IMR-90 (cell line): ENCODE data around the gene INHBC. TPM values are rescaled to one million over a fixed set of nuclear protein-coding genes. Genes with fewer than 3 reads are reported as not detected.

Source experiments
- ATAC-seq: fragments of 200-7000 bp; cut with Tn5 transposase; 2 replicates; pipeline ENCODE4 v1.9.1; 2020; ENCODE audit warnings: low read depth, mild to moderate bottlenecking, moderate library complexity
- BruUV-seq: library from RNA; stranded (reverse); fragments of 400-500 nt; replicated peaks from 2 replicates; lab custom pipeline; 2021; lab: Mats Ljungman, UMichigan
- CTCF ChIA-PET: fragments of 300-600 bp; formaldehyde crosslinking; extraction: SDS; loops from one replicate; lab custom pipeline; 2021; ENCODE audit warnings: antibody characterized with exemption; lab: Yijun Ruan, JAX
- POLR2A ChIA-PET: fragments of 300-600 bp; sonication (Branson Sonifier 250); formaldehyde crosslinking; loops from one replicate; lab custom pipeline; 2022; ENCODE audit warnings: antibody characterized with exemption; ENCODE audit not compliant: unreplicated experiment; lab: Charles Lee
- DNase-seq: peaks from one replicate; pipeline ENCODE4 v3.0.0; 2013
- H2AFZ ChIP-seq: replicated peaks from 2 replicates; pipeline ENCODE3; 2013; ENCODE audit warnings: low read length, mild to moderate bottlenecking; ENCODE audit not compliant: poor library complexity
- H2AK5ac ChIP-seq: 2 replicates; pipeline ENCODE4 v1.6.1; 2013; ENCODE audit warnings: low read depth, low read length, inconsistent platforms
- H2AK9ac ChIP-seq: replicated peaks from 2 replicates; pipeline ENCODE3; 2013; ENCODE audit warnings: mild to moderate bottlenecking, low read depth, low read length, moderate library complexity; ENCODE audit not compliant: poor library complexity
- H2BK120ac ChIP-seq: 2 replicates; pipeline ENCODE4 v1.6.1; 2013; ENCODE audit warnings: low read depth, low read length, inconsistent platforms
- H2BK15ac ChIP-seq: 3 replicates; pipeline ENCODE4 v1.6.1; 2013; ENCODE audit warnings: low read depth, low read length, inconsistent platforms
- H2BK20ac ChIP-seq: 2 replicates; pipeline ENCODE4 v1.6.1; 2013; ENCODE audit warnings: low read depth, mild to moderate bottlenecking, inconsistent platforms, low read length, moderate library complexity
- H2BK5ac ChIP-seq: 2 replicates; pipeline ENCODE4 v1.6.1; 2013; ENCODE audit warnings: mild to moderate bottlenecking, low read depth, low read length, inconsistent platforms; ENCODE audit not compliant: poor library complexity, severe bottlenecking
- H3K14ac ChIP-seq: replicated peaks from 2 replicates; pipeline ENCODE4 v1.6.1; 2013; ENCODE audit warnings: low read depth, low read length, inconsistent platforms
- H3K18ac ChIP-seq: 2 replicates; pipeline ENCODE4 v1.6.1; 2013; ENCODE audit warnings: low read depth, low read length, control low read depth
- H3K23ac ChIP-seq: 2 replicates; pipeline ENCODE4 v1.6.1; 2013; ENCODE audit warnings: low read depth, low read length, inconsistent platforms
- H3K27ac ChIP-seq: 2 replicates; pipeline ENCODE4 v1.5.1; 2013; ENCODE audit warnings: mild to moderate bottlenecking, control low read depth, low read length; ENCODE audit not compliant: insufficient read depth
- H3K27me3 ChIP-seq: 2 replicates; pipeline ENCODE4 v1.6.1; 2013; ENCODE audit warnings: low read length; ENCODE audit not compliant: control insufficient read depth, insufficient read depth
- H3K36me3 ChIP-seq: 2 replicates; pipeline ENCODE4 v1.6.1; 2013; ENCODE audit warnings: low read length, mixed read lengths; ENCODE audit not compliant: control insufficient read depth, insufficient read depth
- H3K4ac ChIP-seq: 2 replicates; pipeline ENCODE4 v1.6.1; 2013; ENCODE audit warnings: low read depth, low read length, inconsistent platforms
- H3K4me1 ChIP-seq: 2 replicates; pipeline ENCODE4 v1.6.1; 2013; ENCODE audit warnings: low read length, mixed read lengths; ENCODE audit not compliant: control insufficient read depth, insufficient read depth
- H3K4me2 ChIP-seq: 2 replicates; pipeline ENCODE4 v1.6.1; 2013; ENCODE audit warnings: low read depth, mild to moderate bottlenecking, control low read depth, low read length, moderate library complexity
- H3K4me3 ChIP-seq: 2 replicates; pipeline ENCODE4 v1.5.1; 2013; ENCODE audit warnings: low read depth, mild to moderate bottlenecking, control low read depth, low read length, moderate library complexity; ENCODE audit not compliant: insufficient read depth
- H3K56ac ChIP-seq: 2 replicates; pipeline ENCODE4 v1.6.1; 2013; ENCODE audit warnings: low read length, inconsistent platforms; ENCODE audit not compliant: insufficient read depth; ENCODE audit errors: extremely low read depth
- H3K79me1 ChIP-seq, 2 experiments: 2 replicates each; pipeline ENCODE4 v1.6.1; 2013; ENCODE audit warnings: low read length in 2 of 2, inconsistent platforms in 1 of 2, low read depth in 1 of 2
- H3K9ac ChIP-seq: 2 replicates; pipeline ENCODE4 v1.6.1; 2013; ENCODE audit warnings: low read depth, low read length, control low read depth
- H3K9me1 ChIP-seq: 2 replicates; pipeline ENCODE4 v1.6.1; 2013; ENCODE audit warnings: low read length, inconsistent platforms; ENCODE audit not compliant: insufficient read depth
- H3K9me3 ChIP-seq: 2 replicates; pipeline ENCODE4 v1.6.1; 2013; ENCODE audit warnings: low read length; ENCODE audit not compliant: control insufficient read depth, insufficient read depth
- H4K20me1 ChIP-seq: 2 replicates; pipeline ENCODE4 v1.6.1; 2013; ENCODE audit warnings: low read length, inconsistent platforms; ENCODE audit not compliant: insufficient read depth
- H4K5ac ChIP-seq: 2 replicates; pipeline ENCODE4 v1.6.1; 2013; ENCODE audit warnings: mild to moderate bottlenecking, low read depth, low read length, control low read depth
- H4K8ac ChIP-seq, 2 experiments: 2 replicates each; pipeline ENCODE4 v1.6.1; 2013; ENCODE audit warnings: low read depth in 2 of 2, low read length in 2 of 2, control low read depth in 1 of 2, inconsistent platforms in 1 of 2
- H4K91ac ChIP-seq: 2 replicates; pipeline ENCODE4 v1.6.1; 2013; ENCODE audit warnings: low read depth, low read length, inconsistent platforms; ENCODE audit not compliant: insufficient read depth
- CEBPB ChIP-seq: IDR thresholded peaks from 2 replicates; pipeline ENCODE4 v1.6.1; 2012; ENCODE audit warnings: low read depth, low read length, improper control_type of control experiment
- CHD1 ChIP-seq: IDR thresholded peaks from 2 replicates; pipeline ENCODE4 v1.6.1; 2012; ENCODE audit warnings: low read depth, low read length, improper control_type of control experiment
- MXI1 ChIP-seq: IDR thresholded peaks from 2 replicates; pipeline ENCODE4 v1.6.1; 2012; ENCODE audit warnings: low read depth, mild to moderate bottlenecking, low read length, moderate library complexity, borderline replicate concordance
- NFE2L2 ChIP-seq: fragments of 150-350 bp; IDR thresholded peaks from 2 replicates; pipeline ENCODE4 v1.6.1; 2016; ENCODE audit warnings: low read depth, mild to moderate bottlenecking, low read length
- POLR2A ChIP-seq: IDR thresholded peaks from 2 replicates; pipeline ENCODE4 v1.6.1; 2012; ENCODE audit warnings: mild to moderate bottlenecking, low read depth, low read length
- RCOR1 ChIP-seq: IDR thresholded peaks from 2 replicates; pipeline ENCODE4 v1.6.1; 2012; ENCODE audit warnings: mild to moderate bottlenecking, low read length, improper control_type of control experiment; ENCODE audit not compliant: insufficient replicate concordance
- USF2 ChIP-seq: fragments of 150-350 bp; IDR thresholded peaks from 2 replicates; pipeline ENCODE4 v1.6.1; 2017; ENCODE audit warnings: mild to moderate bottlenecking, antibody characterized with exemption, low read length, low read depth
- WGBS, 2 experiments: methylation state at CpG; one replicate each; pipeline versions ENCODE4 v1.1.5 to v1.1.7; 2013; ENCODE audit warnings: missing lambda C conversion rate in 2 of 2; ENCODE audit not compliant: insufficient read length in 1 of 2; ENCODE audit errors: extremely low coverage in 2 of 2; 5-methylcytosine and 5-hydroxymethylcytosine counted together
- dilution Hi-C: fragments of 300-500 bp; cut with HindIII; formaldehyde crosslinking; loops from one replicate; pipeline ENCODE4 v1.14.3; 2018; ENCODE audit warnings: low sequenced_read_pairs; ENCODE audit not compliant: unreplicated experiment
- in situ Hi-C: fragments of 300-500 bp; cut with MboI; formaldehyde crosslinking; loops from 3 replicates; pipeline ENCODE4 v1.14.3; 2019; ENCODE audit warnings: low sequenced_read_pairs, inconsistent platforms, mixed read lengths
- intact Hi-C: fragments of 100-400 bp; cut with micrococcal nuclease; formaldehyde crosslinking; loops from 2 replicates; pipeline ENCODE4 v1.10.0; 2022
- polyA plus RNA-seq, 3 experiments: library from polyadenylated mRNA; depleted of rRNA; stranded (reverse); fragments of >200 nt; gene quantifications; 2 replicates each; pipeline ENCODE4 v1.2.3, GENCODE V29; 2012; ENCODE audit warnings: low replicate concordance in 1 of 3
- total RNA-seq: library from RNA; depleted of rRNA; stranded (reverse); fragments of >200 nt; gene quantifications from 2 replicates; pipeline ENCODE4 v1.2.3, GENCODE V29; 2012
- TF ChIP-seq, protein P1 (sequence below): fragments of 150-350 bp; IDR thresholded peaks from 2 replicates; pipeline ENCODE4 v1.6.1; 2016; ENCODE audit warnings: low read depth, mild to moderate bottlenecking, low read length, moderate library complexity, borderline replicate concordance

Gene INHBC
- total and polyA plus RNA-seq, 2 of the 4 experiments (the other 2 are of a cell fraction): 0.09 TPM; not detected in 1

- TF ChIP-seq POLR2A: no peak
These were observed 45.6 kb upstream of the INHBC start (continued) for GRCh38 chr12:57389033-57389432.

GRCh38 chr12:57390174-57390573 lies 44.4 kb upstream of the INHBC start:
- peak overlapping the region; percentile 79 for H2BK120ac ChIP-seq
- TF ChIP-seq, protein P1, sequence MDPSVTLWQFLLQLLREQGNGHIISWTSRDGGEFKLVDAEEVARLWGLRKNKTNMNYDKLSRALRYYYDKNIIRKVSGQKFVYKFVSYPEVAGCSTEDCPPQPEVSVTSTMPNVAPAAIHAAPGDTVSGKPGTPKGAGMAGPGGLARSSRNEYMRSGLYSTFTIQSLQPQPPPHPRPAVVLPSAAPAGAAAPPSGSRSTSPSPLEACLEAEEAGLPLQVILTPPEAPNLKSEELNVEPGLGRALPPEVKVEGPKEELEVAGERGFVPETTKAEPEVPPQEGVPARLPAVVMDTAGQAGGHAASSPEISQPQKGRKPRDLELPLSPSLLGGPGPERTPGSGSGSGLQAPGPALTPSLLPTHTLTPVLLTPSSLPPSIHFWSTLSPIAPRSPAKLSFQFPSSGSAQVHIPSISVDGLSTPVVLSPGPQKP: no peak
- TF ChIP-seq POLR2A: no peak
- no peak for TF ChIP-seq NFE2L2
- no peak for TF ChIP-seq USF2
- no peak for TF ChIP-seq CHD1
- no peak for TF ChIP-seq MXI1
- no peak for TF ChIP-seq CEBPB
- TF ChIP-seq RCOR1: no peak
- intact Hi-C loops: no loop called here
- H3K27ac ChIP-seq: peak overlapping the region; percentile 4; the same call in 1 of the 2 replicates
- H3K4me3 ChIP-seq: no peak overlapping the region
- no peak overlapping the region for H3K4me2 ChIP-seq
- peaks cover 8% of the 10 kb centered on the region; the same call in 1 of the 2 replicates for H3K4me1 ChIP-seq
- H3K14ac ChIP-seq: peak overlapping the region; percentile 84
- H3K9me1 ChIP-seq: peaks cover 10% of the 10 kb centered on the region
- peak overlapping the region; percentile 87 for H2AK9ac ChIP-seq
- H2AK5ac ChIP-seq: peak overlapping the region; percentile 76
- peaks cover 10% of the 10 kb centered on the region for H3K36me3 ChIP-seq
- no peaks in the 10 kb centered on the region for H4K20me1 ChIP-seq
- peak overlapping the region; percentile 21; the same call in 1 of the 2 replicates for H4K5ac ChIP-seq
- H2BK15ac ChIP-seq: peak overlapping the region; percentile 71; the same call in 2 of the 3 replicates
- in situ Hi-C loops: no loop called here
- DNase-seq: no peak
- peak overlapping the region; percentile 90 for H3K23ac ChIP-seq
- no peaks in the 10 kb centered on the region for H3K9me3 ChIP-seq
- no TSS peak for BruUV-seq
- peak overlapping the region; percentile 11 to 87; a peak in 2 of 4 replicates for H4K8ac ChIP-seq
- H2BK20ac ChIP-seq: peak overlapping the region; percentile 86
- H3K79me1 ChIP-seq: peaks cover 15 to 34% of the 10 kb centered on the region in 2 experiments
- ATAC-seq: no peak
- H2BK5ac ChIP-seq: peak overlapping the region; percentile 91
- H3K27me3 ChIP-seq: no peaks in the 10 kb centered on the region
- CTCF ChIA-PET: interaction anchor here (0.6 to 1.0 kb wide), 2 partner anchors 8 to 17 kb away, joined by 4 to 7 read pairs; no protein-coding TSS in a partner anchor
- no peak overlapping the region for H3K9ac ChIP-seq
- peak overlapping the region; percentile 91 for H3K4ac ChIP-seq
- WGBS, 2 experiments: no CpG with 5 or more reads among the region's 2 CpGs
- H3K18ac ChIP-seq: no peak overlapping the region; the same call in 1 of the 2 replicates
- H3K56ac ChIP-seq: peak overlapping the region; percentile 42; the same call in 1 of the 2 replicates
- H4K91ac ChIP-seq: peak overlapping the region; percentile 35
- dilution Hi-C loops: no loop called here
- POLR2A ChIA-PET: interaction anchor here (0.5 kb wide), 1 partner anchor 14 kb away, joined by 4 read pairs; no protein-coding TSS in a partner anchor
- no peak overlapping the region for H2AFZ ChIP-seq
